Right cardiac atrium (tissue), 5 donors: ENCODE results near the gene NTN1. TPM values are rescaled to one million over a fixed set of nuclear protein-coding genes. Genes with fewer than 3 reads are reported as not detected.
"Not testable (repeated sequence)": the region's sequence is repeated elsewhere in the genome, so short reads cannot be mapped to it uniquely, and the experiment has no call there.

Experiments used
- ATAC-seq, 2 donors: fragments of 200-7000 bp; cut with Tn5 transposase; one replicate each; pipeline versions ENCODE4 v1.8.0 to v1.9.1; 2020; ENCODE audit warnings: moderate library complexity in 2 of 2, mild to moderate bottlenecking in 1 of 2
- DNase-seq, 3 donors: peaks; one replicate each; pipeline ENCODE4 v3.0.0-alpha.2; 2020
- H3K27ac ChIP-seq: one replicate; pipeline ENCODE4 v1.5.1; 2013; ENCODE audit warnings: mild to moderate bottlenecking, low read length, control low read depth, moderate library complexity
- H3K27me3 ChIP-seq: one replicate; pipeline ENCODE4 v1.6.1; 2013; ENCODE audit not compliant: control insufficient read depth, insufficient read depth
- H3K4me1 ChIP-seq: one replicate; pipeline ENCODE4 v1.6.1; 2013; ENCODE audit warnings: low read length; ENCODE audit not compliant: control insufficient read depth, insufficient read depth
- H3K4me3 ChIP-seq: one replicate; pipeline ENCODE4 v1.5.1; 2013; ENCODE audit warnings: low read length, control low read depth
- H3K9me3 ChIP-seq: one replicate; pipeline ENCODE4 v1.6.1; 2013; ENCODE audit warnings: low read length; ENCODE audit not compliant: control insufficient read depth
- WGBS: extraction: QIAGEN DNeasy Blood & Tissue Kit; methylation state at CpG from one replicate; pipeline ENCODE4 v1.1.7; 2013; 5-methylcytosine and 5-hydroxymethylcytosine counted together
- intact Hi-C, 4 donors: fragments of 100-400 bp; cut with DNase I; formaldehyde crosslinking; loops; one replicate each; pipeline versions ENCODE4 v1.11.0 to v1.14.0; 2022 to 2023
- long read RNA-seq, 4 donors: library from polyadenylated mRNA; unstranded; transcript quantifications; one replicate each; pipeline ENCODE4 v2.0.0, GENCODE V29; 2020 to 2021
- polyA plus RNA-seq: library from polyadenylated mRNA; stranded (reverse); fragments of 200-250 nt; gene quantifications from one replicate; pipeline ENCODE4 v1.2.3, GENCODE V29; 2013
- total RNA-seq, 4 donors: library from RNA; stranded (reverse); fragmentation: NEBNext Ultra II Directional; extraction: Animal tissue kit (Norgen Biotek cat#: 25700); gene quantifications; one replicate each; pipeline ENCODE4 v1.2.1, GENCODE V29; 2021
- donor health status: healthy with polysubstance abuse.
- donor health status: DM: no; HTN: yes; CAD: no.
- donor health status: DM: no; HTN: no; CAD: no.
- donor health status: DM: no; HTN: yes; CAD: no; lungs with severe emphysema.
- donor health status: DM: yes; HTN: yes; CAD: no.

The NTN1 gene
- total RNA-seq (100 to 1,000 TPM; 140 to 265 (median 184) TPM), polyA plus RNA-seq (90.5 TPM)
- long read RNA-seq, donor 1, full-length matches to known transcripts, result 4 of 185 reads
- long read RNA-seq, donor 1, partial matches to known transcripts, result 31 of 185 reads
- long read RNA-seq, donor 1, other reads (novel, unspliced or antisense), result 150 of 185 reads
- long read RNA-seq, donor 2, partial matches to known transcripts, result 73 of 80 reads
- long read RNA-seq, donor 2, other reads (novel, unspliced or antisense), result 7 of 80 reads
- long read RNA-seq, donor 3, partial matches to known transcripts, result 41 of 1,077 reads
- long read RNA-seq, donor 3, other reads (novel, unspliced or antisense), result 1,036 of 1,077 reads
- long read RNA-seq, donor 4, full-length matches to known transcripts, result 1 of 61 reads
- long read RNA-seq, donor 4, partial matches to known transcripts, result 54 of 61 reads
- long read RNA-seq, donor 4, other reads (novel, unspliced or antisense), result 6 of 61 reads

DNA sequence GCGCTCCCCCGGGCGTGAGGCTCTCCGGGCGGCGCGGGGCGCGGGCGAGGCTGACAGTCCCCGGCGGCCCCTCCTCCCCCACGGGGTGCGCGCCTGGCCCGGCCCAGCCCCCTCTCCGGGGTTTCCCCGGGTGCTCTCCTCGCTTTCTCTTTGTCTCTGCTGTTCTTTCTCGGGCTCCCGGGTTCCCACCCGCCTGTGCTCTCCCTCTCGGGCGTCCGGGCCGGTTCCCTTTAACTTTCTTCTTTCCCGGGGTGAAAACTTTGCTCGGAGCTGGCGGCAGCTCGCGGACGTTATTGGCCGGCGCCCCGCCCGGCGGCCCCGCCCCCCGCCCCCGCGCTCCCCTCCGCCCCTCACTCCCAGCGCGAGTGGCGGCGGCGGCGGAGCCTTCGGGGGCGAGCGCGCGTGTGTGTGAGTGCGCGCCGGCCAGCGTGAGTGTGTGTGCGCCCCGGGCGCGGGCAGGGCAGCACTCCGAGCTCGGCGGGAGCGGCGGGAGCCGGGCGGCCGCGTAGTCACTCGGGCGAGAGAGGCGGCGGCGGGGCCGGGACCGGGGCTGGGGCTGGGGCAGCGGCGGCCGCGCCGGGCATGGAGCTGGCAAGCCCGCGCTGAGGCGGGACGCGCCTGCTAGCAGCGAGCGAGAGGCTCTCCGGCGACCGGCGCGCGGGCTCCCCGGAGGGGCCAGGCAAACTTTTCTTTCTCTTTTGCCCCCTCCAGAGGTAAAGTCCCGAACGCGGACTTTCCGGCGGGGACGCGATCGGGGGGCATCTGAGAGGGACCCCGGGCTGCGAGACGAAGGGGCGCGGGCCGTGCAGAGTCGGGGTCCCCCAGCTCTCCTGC lies at the start of gene NTN1:
NTN1 (plus strand) TSS at position 353 of the 834 bp plus-strand sequence. CDS start 864 bp downstream, outside the sequence.
- ATAC-seq, result peak; percentile 72 to 78

DNA sequence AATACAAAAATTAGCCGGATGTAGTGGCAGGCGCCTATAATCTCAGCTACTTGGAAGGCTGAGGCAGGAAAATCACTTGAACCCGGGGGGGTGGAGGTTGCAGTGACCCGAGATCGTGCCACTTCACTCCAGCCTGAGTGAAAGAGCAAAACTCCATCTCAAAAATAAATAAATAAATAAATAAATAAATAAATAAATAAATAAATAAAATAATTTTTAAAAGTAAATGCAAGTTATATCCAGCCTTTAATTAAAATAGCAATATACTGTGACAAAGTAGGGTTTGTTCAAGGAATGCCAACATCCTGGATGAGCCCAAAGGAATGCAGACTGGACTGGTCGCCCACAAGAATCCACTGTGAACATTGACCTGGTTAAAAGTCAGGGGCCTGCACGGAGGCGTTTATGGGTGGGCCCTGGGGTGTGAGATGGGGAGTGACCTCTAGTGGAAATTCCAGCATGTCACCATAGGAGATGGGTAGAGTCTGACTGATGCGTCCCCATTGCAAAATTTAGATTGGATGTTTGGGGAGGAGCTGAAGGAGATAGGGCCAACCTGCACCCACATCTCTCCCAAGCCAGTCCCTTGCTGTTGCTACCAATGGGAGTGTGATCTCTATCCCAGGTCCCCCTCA lies 46.1 kb upstream of the NTN1 start:
- no peaks in the 10 kb centered on the region for H3K27me3 ChIP-seq
- no peaks in the 10 kb centered on the region for H3K4me1 ChIP-seq
- intact Hi-C loops, result no loop called here
- no peak overlapping the region for H3K27ac ChIP-seq
- H3K9me3 ChIP-seq, result no peaks in the 10 kb centered on the region
- 77% methylated on average over 9 of the region's 9 CpGs for WGBS
- no peak overlapping the region for H3K4me3 ChIP-seq
- ATAC-seq (no peak), DNase-seq (no peak)

More for the DNA sequence above, at the start of gene NTN1:
- under 1% methylated on average over 111 of the region's 111 CpGs for WGBS
- H3K27me3 ChIP-seq, result no peaks in the 10 kb centered on the region
- H3K4me1 ChIP-seq, result no peaks in the 10 kb centered on the region
- H3K9me3 ChIP-seq, result no peaks in the 10 kb centered on the region
- peak within 1 kb of the TSS; percentile 87 for H3K4me3 ChIP-seq
- DNase-seq, result peak; percentile 66 to 87 (median 87)
- H3K27ac ChIP-seq, result peak within 1 kb of the TSS; percentile 55
- intact Hi-C loops, result loop anchor here in 1 of 4 donors (5.0 kb wide), 1 partner anchor 81 kb away; no protein-coding TSS in a partner anchor

DNA sequence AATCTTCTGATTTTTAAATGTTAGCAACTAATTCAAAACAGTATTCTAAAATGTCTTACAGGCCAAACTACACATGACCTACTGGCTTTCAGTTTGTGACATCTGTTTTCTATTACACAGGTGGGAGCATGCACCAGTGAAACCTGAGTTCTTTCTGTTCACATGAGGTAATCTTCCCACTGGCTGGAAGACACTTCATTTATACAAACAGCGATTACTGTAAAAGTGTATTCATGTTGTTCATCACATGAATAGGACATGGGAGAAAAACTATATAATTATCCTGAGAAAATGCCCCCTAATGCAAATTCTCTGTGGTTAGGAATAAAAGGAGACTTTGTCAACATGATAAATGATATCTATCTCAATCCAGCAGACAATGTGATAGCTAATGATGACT lies 44.7 kb upstream of the NTN1 start:
- intact Hi-C loops, result no loop called here
- Histone ChIP-seq H3K27me3 (no peaks in the 10 kb centered on the region), H3K4me3 (no peak overlapping the region), H3K27ac (no peak overlapping the region), H3K4me1 (no peaks in the 10 kb centered on the region), H3K9me3 (no peaks in the 10 kb centered on the region)
- no peak for DNase-seq
- no peak for ATAC-seq
- 88% methylated on average over 1 of the region's 1 CpG for WGBS

DNA sequence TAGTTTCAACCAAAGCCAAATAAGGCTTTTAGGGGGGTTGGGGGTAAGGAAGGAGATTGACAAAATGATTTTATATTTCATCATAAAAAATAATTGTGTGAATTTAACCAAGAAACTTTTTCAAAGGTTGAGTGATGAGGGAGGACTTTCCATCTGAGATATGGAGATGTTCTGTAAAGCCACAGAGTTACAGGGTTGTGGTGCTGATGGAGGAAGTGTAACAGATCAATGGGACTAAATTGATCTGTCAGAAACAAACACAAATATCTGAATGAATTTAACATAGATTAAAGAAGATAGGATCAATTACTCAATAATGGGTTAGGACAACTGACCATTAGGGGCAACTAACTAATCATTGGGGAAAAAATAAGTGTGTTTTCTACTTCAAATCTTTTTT lies 41.6 kb upstream of the NTN1 start:
- ATAC-seq (no peak), DNase-seq (no peak)
- Histone ChIP-seq H3K9me3 (no peaks in the 10 kb centered on the region), H3K27ac (no peak overlapping the region), H3K4me1 (no peaks in the 10 kb centered on the region), H3K4me3 (no peak overlapping the region), H3K27me3 (no peaks in the 10 kb centered on the region)
- intact Hi-C loops, result no loop called here

DNA sequence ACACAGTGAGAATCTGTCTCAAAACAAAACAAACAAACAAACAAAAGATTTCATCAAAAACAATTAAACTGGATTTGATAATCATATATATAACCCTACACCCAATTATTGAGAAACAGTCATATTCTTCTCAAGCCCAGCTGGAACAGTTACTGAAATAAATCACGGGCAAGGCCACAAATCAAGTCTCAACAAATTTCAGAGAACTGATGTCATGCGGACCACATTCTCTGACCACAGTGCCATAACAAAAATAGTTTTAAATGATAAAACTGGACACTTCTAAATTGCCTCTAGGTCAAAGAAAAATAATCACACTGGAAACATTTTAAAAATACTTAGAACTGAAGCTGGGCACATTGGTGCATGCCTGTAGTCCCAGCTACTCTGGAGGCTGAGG lies 39.9 kb upstream of the NTN1 start:
- H3K4me1 ChIP-seq, result peaks cover 2% of the 10 kb centered on the region
- H3K4me3 ChIP-seq, result no peak overlapping the region
- H3K27me3 ChIP-seq, result no peaks in the 10 kb centered on the region
- H3K9me3 ChIP-seq, result no peaks in the 10 kb centered on the region
- no peak for ATAC-seq
- 84% methylated on average over 2 of the region's 2 CpGs for WGBS
- no peak for DNase-seq
- no peak overlapping the region for H3K27ac ChIP-seq
- intact Hi-C loops, result no loop called here

DNA sequence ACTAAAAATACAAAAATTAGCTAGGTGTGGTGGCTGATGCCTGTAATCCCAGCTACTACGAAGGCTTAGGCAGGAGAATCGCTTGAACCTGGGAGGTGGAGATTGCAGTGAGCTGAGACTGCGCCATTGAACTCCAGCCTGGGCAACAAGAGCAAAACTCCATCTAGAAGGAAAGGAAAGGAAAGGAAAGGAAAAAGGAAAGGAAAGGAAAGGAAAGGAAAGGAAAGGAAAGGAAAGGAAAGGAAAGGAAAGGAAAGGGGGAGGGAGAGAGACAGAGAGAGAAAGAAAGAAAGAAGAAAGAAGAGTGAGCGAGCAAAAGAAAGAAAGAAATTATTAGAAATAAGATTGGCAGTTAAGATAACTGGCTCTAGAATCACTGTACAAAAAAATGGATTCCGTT lies 37.1 kb upstream of the NTN1 start:
- DNase-seq, H3K27me3 ChIP-seq, ATAC-seq, intact Hi-C loops, H3K9me3 ChIP-seq, H3K27ac ChIP-seq, H3K4me1 ChIP-seq, H3K4me3 ChIP-seq: not testable (repeated sequence)
- WGBS, result 90% methylated on average over 5 of the region's 5 CpGs

DNA sequence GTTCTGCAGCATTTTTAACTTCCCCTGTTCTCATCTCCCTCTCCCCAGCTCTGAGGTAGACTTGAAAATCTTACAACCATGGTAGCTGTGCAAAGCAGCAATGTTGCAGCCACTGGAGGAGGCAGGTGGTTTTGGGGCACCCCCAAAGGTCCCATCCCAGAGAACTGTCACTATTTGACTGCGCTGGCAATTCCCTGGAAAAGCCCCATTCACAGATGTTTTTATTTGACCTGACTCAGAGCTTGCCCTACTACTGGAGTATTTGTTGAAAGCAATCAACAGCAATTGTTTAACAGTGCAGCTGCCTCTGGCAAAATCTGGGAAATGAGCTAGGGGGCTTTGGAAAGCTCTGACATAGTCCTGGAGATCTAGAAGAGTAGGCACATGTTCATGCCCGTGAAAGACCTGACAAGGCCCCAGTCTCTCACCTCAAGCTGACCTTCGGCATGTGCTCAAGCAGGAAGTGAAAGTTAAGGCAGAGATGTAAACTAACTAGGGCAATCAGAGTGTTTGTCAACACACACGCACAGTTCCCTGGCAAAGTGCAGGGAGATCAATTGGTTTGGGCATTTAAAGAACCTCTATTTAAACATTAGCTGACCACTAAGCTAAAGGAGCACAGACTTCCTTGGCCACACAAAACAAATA lies 36.1 kb upstream of the NTN1 start:
- no peaks in the 10 kb centered on the region for H3K27me3 ChIP-seq
- H3K27ac ChIP-seq, result no peak overlapping the region
- peaks cover 2% of the 10 kb centered on the region for H3K4me1 ChIP-seq
- DNase-seq (no peak), ATAC-seq (peak in 1 of 2 donors; percentile 16)
- H3K9me3 ChIP-seq, result no peaks in the 10 kb centered on the region
- 80% methylated on average over 4 of the region's 4 CpGs for WGBS
- no peak overlapping the region for H3K4me3 ChIP-seq
- intact Hi-C loops, result no loop called here

DNA sequence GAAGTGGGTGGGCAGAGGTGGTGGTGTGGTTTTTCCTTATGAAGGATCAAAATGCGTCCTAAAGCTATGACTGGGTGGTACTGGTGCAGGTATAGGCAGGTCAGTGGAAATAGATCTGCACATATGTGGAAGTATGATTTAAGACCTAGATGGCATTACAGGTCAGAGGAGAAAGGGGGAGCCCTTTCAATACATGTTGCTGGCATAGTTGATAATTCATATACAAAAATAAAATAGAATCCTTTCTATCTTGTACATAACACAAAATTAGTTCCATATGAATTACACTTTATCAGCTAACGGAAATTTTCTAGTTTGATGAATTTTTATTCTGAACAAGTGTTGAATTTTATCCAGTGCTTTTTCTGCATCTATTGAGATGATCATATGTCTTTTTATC lies 35.0 kb upstream of the NTN1 start:
- no peak for ATAC-seq
- Histone ChIP-seq H3K4me1 (peaks cover 2% of the 10 kb centered on the region), H3K9me3 (no peaks in the 10 kb centered on the region), H3K4me3 (no peak overlapping the region), H3K27me3 (no peaks in the 10 kb centered on the region), H3K27ac (no peak overlapping the region)
- WGBS, result 86% methylated on average over 2 of the region's 2 CpGs
- no peak for DNase-seq
- intact Hi-C loops, result no loop called here

DNA sequence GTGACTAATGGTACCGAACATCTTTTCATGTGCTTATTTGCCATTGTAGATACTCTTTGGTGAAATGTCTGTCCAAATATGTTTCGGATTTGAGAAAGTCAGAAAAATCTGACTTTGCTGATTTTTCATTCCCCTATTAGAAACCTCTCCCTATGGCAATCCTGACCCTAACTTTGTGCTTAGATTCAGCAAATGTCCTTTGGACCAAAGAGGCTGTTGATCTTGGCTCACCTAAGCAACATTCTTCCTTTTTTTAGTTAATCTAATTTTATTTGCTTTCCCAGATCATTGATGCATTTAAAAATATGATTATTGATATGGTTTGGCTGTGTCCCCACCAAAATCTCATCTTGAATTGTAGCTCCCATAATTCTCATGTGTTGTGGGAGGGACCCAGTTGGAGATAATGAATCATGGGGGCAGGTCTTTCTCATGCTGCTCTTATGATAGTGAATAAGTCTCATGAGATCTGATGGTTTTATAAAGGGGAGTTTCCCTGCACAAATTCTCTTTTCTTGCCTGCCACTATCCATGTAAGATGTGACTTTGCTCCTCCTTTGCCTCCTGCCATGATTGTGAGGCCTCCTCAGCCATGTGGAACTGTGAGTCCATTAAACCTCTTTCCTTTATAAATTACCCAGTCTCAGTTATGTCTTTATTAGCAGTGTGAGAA lies 32.9 kb upstream of the NTN1 start:
- intact Hi-C loops, H3K27ac ChIP-seq, H3K9me3 ChIP-seq, H3K4me1 ChIP-seq, H3K27me3 ChIP-seq, DNase-seq, ATAC-seq, H3K4me3 ChIP-seq: not testable (repeated sequence)
- WGBS, result 92% methylated on average over 2 of the region's 2 CpGs
